HL-60 (cell line): ENCODE data around the gene SPAAR.

Source experiments
- DNase-seq, 2 experiments: peaks; one replicate each; pipeline ENCODE4 v3.0.0-alpha.2; 2010 to 2020; ENCODE audit warnings: low read depth in 1 of 2, low spot score in 1 of 2
- H3K27ac ChIP-seq: fragments of 250-450 bp; sonication (Bioruptor Pico); replicated peaks from 2 replicates; pipeline ENCODE4 v1.5.1; 2020; ENCODE audit warnings: mild to moderate bottlenecking, moderate library complexity
- H3K27me3 ChIP-seq: fragments of 250-450 bp; sonication (Bioruptor Pico); 2 replicates; pipeline ENCODE4 v1.5.1; 2021; ENCODE audit warnings: mild to moderate bottlenecking, moderate library complexity; ENCODE audit not compliant: insufficient read depth, poor library complexity, severe bottlenecking
- H3K4me3 ChIP-seq: replicated peaks from 2 replicates; pipeline ENCODE4 v1.5.1; 2011; ENCODE audit warnings: mild to moderate bottlenecking, control low read depth, low read length; ENCODE audit not compliant: insufficient read depth
- GABPA ChIP-seq: IDR thresholded peaks from 2 replicates; pipeline ENCODE4 v1.6.1; 2012; ENCODE audit warnings: low read depth
- POLR2AphosphoS5 ChIP-seq: IDR thresholded peaks from 2 replicates; pipeline ENCODE4 v1.6.1; 2012; ENCODE audit warnings: low read depth
- SPI1 ChIP-seq: IDR thresholded peaks from 2 replicates; pipeline ENCODE4 v1.6.1; 2012; ENCODE audit warnings: low read depth, mild to moderate bottlenecking, borderline replicate concordance
- TF ChIP-seq, protein P1 (sequence below): IDR thresholded peaks from one replicate; pipeline ENCODE4 v1.5.1; 2011; ENCODE audit warnings: low read length, control low read depth, inconsistent platforms; ENCODE audit not compliant: insufficient read depth
- TF ChIP-seq, protein P2 (sequence below): IDR thresholded peaks from 2 replicates; pipeline ENCODE4 v1.6.1; 2012; ENCODE audit warnings: low read depth; ENCODE audit not compliant: insufficient replicate concordance

SPAAR gene

DNA sequence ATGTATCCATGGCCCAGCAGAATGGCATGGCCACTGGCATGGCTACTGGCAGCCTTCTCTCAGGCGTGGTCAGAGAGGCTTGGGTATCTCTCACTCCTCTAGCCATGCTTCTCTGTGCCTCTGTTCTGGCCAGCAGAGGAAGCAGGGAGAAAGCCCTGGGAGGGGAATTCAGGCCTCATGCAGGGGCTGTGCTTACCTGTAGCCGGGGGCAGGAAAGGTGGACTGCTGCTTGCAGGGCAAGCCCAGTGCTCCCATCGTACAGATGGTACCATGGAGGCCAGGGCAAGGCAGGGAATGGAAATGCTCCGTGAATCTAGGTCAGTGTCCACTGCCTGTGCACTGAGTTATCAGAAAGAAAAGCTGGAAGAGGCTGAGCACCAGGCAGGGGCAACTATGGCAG lies 41.8 kb upstream of the SPAAR start:
- no peak for DNase-seq
- no peak overlapping the region for H3K27ac ChIP-seq
- H3K27me3 ChIP-seq, result peaks cover 7% of the 10 kb centered on the region
- TF ChIP-seq, protein P1, sequence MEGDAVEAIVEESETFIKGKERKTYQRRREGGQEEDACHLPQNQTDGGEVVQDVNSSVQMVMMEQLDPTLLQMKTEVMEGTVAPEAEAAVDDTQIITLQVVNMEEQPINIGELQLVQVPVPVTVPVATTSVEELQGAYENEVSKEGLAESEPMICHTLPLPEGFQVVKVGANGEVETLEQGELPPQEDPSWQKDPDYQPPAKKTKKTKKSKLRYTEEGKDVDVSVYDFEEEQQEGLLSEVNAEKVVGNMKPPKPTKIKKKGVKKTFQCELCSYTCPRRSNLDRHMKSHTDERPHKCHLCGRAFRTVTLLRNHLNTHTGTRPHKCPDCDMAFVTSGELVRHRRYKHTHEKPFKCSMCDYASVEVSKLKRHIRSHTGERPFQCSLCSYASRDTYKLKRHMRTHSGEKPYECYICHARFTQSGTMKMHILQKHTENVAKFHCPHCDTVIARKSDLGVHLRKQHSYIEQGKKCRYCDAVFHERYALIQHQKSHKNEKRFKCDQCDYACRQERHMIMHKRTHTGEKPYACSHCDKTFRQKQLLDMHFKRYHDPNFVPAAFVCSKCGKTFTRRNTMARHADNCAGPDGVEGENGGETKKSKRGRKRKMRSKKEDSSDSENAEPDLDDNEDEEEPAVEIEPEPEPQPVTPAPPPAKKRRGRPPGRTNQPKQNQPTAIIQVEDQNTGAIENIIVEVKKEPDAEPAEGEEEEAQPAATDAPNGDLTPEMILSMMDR, result no peak
- TF ChIP-seq SPI1 (no peak), GABPA (no peak)
- no peak overlapping the region for H3K4me3 ChIP-seq

DNA sequence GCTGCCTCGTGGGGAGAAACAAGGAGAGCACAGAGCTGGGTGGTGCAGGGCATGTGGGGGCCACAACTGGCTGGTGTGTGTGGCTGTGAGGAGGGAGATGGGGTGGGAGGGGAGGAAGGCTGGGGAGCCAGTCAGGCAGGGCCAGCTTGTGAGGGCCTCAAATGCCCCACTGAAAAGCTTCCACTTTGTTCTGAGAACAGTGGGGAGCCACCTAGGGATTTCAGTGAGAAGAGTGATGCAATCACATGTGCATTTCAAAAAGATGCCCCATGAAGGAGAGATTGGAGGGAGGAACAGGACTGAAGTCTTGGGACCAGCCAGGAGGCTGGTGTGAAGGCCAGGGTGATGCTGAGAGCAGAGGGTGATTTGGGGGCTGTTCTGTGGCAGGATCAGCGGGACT lies 40.4 kb upstream of the SPAAR start:
- no peak for TF ChIP-seq SPI1
- TF ChIP-seq, protein P1, result no peak
- no peak for DNase-seq
- Histone ChIP-seq H3K4me3 (no peak overlapping the region), H3K27ac (no peak overlapping the region), H3K27me3 (peaks cover 4% of the 10 kb centered on the region)

DNA sequence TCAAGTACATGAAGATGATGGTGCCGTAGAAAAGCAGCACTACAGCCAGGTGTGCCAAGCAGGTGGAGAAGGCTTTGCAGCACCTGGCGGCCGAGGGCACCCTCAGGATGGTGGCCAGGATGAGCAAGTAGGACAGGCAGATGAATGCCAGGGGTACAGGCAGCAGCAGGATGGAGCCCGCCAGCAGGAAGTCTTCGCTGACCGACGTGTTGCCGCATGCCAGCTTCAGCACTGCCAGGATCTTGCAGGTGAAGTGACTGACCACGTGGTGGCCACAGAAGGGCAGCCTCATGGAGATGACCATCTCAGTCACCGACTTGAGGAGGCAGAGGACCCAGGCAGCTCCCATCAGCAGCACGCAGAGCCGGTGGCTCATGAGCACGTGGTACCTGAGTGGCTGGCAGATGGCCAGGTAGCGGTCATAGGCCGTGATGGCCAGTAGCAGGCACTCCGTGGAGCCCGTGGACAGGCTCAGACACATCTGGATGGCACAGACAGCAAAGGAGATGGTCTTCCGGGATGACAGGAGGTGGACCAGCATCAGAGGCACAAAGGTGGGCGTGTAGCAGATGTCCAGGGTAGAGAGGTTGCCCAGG lies 39.6 kb upstream of the SPAAR start:
- Histone ChIP-seq H3K4me3 (no peak overlapping the region), H3K27ac (no peak overlapping the region), H3K27me3 (no peaks in the 10 kb centered on the region)
- TF ChIP-seq SPI1 (no peak), POLR2AphosphoS5 (no peak), GABPA (no peak)
- TF ChIP-seq, protein P2, sequence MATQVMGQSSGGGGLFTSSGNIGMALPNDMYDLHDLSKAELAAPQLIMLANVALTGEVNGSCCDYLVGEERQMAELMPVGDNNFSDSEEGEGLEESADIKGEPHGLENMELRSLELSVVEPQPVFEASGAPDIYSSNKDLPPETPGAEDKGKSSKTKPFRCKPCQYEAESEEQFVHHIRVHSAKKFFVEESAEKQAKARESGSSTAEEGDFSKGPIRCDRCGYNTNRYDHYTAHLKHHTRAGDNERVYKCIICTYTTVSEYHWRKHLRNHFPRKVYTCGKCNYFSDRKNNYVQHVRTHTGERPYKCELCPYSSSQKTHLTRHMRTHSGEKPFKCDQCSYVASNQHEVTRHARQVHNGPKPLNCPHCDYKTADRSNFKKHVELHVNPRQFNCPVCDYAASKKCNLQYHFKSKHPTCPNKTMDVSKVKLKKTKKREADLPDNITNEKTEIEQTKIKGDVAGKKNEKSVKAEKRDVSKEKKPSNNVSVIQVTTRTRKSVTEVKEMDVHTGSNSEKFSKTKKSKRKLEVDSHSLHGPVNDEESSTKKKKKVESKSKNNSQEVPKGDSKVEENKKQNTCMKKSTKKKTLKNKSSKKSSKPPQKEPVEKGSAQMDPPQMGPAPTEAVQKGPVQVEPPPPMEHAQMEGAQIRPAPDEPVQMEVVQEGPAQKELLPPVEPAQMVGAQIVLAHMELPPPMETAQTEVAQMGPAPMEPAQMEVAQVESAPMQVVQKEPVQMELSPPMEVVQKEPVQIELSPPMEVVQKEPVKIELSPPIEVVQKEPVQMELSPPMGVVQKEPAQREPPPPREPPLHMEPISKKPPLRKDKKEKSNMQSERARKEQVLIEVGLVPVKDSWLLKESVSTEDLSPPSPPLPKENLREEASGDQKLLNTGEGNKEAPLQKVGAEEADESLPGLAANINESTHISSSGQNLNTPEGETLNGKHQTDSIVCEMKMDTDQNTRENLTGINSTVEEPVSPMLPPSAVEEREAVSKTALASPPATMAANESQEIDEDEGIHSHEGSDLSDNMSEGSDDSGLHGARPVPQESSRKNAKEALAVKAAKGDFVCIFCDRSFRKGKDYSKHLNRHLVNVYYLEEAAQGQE, result no peak
- TF ChIP-seq, protein P1, result no peak
- no peak for DNase-seq

DNA sequence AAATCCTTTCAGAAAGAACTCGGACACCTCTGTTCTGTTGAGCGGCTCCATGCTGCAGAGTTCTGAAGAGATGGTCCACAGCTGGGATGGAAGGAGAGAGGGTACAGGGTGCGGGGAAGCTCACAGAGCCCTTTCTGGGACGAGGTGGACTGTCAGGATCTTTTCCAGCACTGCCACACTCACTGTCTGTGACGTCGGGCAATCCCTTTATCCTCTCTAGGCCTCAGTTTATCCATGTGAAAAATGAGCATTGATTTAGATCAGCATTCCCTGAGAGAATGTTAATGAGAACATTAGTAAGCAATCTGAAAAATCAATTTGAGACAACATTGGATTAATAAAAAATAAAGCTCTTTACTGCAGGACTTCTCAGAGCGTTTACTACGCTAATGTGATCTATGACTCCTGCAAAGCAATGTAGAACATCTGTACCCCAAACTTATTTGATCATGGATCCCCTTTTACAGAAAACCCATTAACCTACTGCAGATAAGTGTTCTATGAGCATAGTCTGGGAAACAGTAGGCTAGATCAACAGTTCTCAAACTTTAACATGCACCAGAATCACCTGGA lies 38.9 kb upstream of the SPAAR start, which contains the start of gene OR13J1:
Gene OR13J1, minus strand, starts transcription at position 51 of the 573 bp plus-strand sequence. Its CDS starts 0 bp downstream, at position 51.
- TF ChIP-seq SPI1 (no peak), POLR2AphosphoS5 (no peak), GABPA (no peak)
- TF ChIP-seq, protein P1, result no peak
- TF ChIP-seq, protein P2, result no peak
- Histone ChIP-seq H3K27ac (no peak within 1 kb of the TSS), H3K4me3 (no peak within 1 kb of the TSS), H3K27me3 (no peaks in the 10 kb centered on the region)
- DNase-seq, result no peak
